GM21381 (cell line): ENCODE data around the gene REEP3.
"Not testable (repeated sequence)": the region's sequence is repeated elsewhere in the genome, so short reads cannot be mapped to it uniquely, and the experiment has no call there.

ENCODE experiments used
- ATAC-seq: cut with Tn5 transposase; IDR thresholded peaks from one replicate; pipeline ENCODE4 v1.9.1; 2021; ENCODE audit warnings: mild to moderate bottlenecking, moderate library complexity; ENCODE audit not compliant: unreplicated experiment

The REEP3 gene

DNA sequence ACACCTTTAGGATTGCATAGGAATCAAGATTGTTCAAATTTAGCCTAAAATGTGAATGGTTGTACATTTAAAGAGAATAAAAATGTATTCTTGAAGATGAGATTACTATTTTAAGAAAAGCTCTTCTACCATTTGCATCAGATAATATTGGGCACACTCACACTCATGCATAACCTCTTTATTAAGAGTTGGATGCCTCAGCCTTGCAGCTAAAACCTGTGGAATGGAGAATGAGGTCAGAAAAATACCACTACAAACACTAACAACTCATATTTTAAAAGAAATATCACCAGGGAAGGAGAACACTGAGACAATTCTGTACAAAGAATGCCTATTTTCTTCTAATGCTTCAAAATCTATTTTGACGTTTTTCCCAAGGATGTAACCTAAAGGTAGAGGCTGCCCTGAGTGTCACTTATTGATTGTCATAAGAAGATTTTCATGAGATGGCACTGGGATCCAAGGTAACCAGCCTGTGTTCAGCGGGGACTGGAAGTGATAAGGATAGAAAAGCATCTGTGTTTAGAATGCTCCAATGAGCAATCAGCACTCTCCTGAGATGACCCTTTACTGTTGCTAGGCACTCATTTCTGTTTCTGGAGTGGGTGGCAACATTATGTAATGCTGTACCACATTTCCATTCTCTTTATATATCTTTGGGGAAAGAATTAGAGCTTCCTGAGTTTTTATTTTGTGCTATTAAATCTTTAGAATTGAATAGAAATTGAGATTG is 26.6 kb downstream of the REEP3 start:
- no peak for ATAC-seq

DNA sequence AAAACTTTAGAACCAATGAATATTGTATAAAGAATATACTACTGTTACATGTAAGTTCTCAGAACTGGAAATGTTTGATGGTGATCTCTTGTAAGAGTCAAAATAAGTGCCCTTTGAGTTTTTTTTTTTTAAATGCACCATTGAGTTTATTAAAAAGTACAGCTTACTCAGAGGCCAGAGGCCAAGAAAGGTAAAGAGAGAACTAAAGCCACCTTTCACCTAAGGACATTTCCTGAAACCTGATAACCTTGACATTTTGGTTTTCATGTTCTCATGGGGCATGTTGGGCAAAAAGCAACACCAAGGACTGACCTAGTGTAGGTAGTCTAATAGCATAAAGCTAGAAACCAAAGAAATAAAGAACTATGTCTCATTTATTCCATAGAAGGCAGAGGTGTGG is 27.7 kb downstream of the REEP3 start:
- no peak for ATAC-seq

DNA sequence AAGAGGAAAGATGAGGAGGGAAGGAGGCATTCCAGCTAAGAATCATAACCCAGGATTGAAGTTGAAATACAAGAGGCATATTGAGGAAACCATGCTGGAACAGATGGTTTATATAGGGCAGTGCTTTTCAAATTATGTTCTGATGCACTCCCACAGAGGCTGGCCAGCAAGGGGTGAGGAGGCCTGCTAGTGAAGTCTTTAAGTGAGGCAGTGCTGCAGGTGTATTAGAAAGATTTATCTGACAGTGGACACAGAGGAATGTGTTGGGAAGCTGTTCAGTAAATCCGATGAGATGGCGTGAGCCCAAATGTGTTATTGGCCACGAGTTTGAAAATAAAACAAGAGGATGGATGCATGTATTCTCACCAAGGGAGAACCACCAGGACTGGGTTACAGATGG is 28.6 kb downstream of the REEP3 start:
- ATAC-seq, result no peak

GRCh38 chr10:63553031-63553430 is 31.8 kb downstream of the REEP3 start:
- no peak for ATAC-seq

- ATAC-seq, result no peak
These were observed 32.3 kb downstream of the REEP3 start for GRCh38 chr10:63553473-63553872.

DNA sequence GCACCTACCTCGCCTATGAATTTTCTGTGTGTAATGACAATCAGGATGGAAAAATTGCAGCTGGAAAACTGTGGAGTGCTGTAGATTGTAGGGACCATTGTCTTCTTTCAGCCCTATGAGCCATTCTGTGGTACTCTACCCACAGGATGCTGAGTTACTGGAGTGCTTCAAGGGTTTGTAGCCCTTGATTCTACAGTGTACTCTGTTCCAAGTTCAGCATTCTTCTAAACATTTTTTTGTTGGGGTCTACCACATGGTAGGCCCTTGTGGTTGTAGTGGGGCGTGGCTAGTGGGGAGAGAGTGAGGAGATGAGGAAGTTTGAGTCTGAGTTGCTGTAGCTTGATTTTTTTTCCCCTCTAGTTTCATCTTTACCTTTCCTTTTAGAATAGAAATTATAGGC is 33.5 kb downstream of the REEP3 start:
- peak; percentile 69 for ATAC-seq

GRCh38 chr10:63555330-63555729 is 34.1 kb downstream of the REEP3 start:
- ATAC-seq, result no peak

GRCh38 chr10:63558132-63558784 is 37.1 kb downstream of the REEP3 start:
- ATAC-seq, result no peak

DNA sequence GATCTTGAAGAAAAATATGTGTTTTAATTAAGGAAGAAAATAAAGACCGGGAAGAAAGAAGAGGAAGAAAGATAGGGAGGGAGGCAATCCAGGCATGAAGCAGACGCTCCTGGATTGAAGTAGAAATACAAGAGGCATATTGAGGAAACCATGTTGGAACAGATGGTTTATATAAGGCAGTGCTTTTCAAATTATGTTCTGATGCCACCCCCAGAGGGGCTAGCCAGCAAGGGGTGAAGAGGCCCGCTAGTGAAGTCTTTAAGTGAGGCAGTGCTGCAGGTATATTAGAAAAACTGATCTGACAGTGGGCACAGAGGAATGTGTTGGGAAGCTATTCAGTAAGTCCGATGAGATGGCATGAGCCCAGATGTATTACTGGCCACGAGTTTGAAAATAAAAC is 40.1 kb downstream of the REEP3 start:
- no peak for ATAC-seq

- ATAC-seq, result no peak
These were observed 41.2 kb downstream of the REEP3 start for GRCh38 chr10:63562391-63562790.

GRCh38 chr10:63562857-63563256 is 41.7 kb downstream of the REEP3 start:
- ATAC-seq, result no peak

DNA sequence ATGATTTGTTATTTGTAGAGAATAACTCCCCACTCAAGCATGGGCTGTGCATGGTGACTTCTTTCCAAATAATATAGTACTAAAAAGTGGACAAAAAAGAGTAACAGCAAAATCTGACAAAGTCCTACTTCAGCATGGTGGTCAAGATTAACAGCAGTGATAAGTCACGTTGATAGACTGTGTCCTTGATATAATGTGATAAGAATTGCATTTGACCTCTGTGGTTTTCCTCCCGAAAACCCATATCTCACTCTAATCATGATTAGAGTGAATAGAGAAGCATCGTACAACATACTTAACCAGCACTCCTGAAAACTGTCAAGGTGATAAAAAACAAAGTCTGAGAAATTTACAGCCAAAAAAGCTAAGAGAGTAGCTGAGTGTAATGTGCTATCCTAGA is 42.4 kb downstream of the REEP3 start:
- no peak for ATAC-seq

DNA sequence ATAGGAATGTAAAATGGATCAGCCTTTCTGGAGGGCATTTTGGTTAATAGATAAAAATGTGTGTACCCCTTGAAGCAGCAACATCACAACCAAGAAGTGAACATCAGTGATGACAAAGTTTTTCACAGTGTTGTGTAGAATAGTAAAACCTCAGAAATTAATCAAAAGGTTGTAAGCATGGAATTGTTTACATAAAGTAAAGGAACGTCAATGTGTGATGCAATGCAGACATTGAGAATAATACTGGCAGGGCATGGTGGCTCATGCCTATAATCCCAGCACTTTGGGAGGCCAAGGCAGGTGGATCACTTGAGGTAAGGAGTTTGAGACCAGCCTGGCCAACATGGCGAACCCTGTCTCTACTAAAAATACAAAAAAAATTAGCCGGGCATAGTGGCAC is 43.5 kb downstream of the REEP3 start:
- ATAC-seq, result not testable (repeated sequence)

DNA sequence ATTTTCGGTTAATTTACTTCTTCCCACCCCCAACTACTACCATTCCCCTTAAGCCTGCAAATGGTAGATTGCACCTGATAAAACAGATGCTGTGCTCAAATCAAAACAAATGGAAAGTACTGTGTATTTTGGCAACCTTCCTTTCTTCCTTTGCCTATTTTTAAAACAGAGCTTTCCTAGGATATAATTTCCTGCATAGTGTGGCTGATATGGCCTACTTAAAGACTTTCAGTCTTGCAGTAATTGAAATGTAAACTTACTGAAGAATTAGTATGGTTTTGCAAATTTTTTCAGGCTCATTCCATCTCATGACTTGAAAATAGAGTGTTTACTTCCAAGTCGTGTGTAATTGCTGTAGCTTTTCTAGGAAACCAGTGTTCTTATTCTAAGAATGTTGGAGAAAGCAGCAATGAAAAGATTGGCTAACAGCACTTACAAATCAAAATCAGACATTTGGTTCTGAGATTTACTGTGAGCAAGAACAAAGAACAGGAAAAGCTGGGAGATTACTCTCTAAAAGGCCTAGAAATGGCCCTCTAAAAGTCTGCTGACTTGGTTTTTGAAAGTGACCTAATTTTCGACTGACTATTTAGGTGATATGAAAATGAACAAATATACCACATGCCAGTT is 52.0 kb downstream of the REEP3 start:
- no peak for ATAC-seq

- no peak for ATAC-seq
These were observed 52.8 kb downstream of the REEP3 start for GRCh38 chr10:63574011-63574410.

- ATAC-seq, result no peak
These were observed 55.3 kb downstream of the REEP3 start for GRCh38 chr10:63576501-63576900.

- no peak for ATAC-seq
These were observed 57.3 kb downstream of the REEP3 start for GRCh38 chr10:63578501-63578900.

DNA sequence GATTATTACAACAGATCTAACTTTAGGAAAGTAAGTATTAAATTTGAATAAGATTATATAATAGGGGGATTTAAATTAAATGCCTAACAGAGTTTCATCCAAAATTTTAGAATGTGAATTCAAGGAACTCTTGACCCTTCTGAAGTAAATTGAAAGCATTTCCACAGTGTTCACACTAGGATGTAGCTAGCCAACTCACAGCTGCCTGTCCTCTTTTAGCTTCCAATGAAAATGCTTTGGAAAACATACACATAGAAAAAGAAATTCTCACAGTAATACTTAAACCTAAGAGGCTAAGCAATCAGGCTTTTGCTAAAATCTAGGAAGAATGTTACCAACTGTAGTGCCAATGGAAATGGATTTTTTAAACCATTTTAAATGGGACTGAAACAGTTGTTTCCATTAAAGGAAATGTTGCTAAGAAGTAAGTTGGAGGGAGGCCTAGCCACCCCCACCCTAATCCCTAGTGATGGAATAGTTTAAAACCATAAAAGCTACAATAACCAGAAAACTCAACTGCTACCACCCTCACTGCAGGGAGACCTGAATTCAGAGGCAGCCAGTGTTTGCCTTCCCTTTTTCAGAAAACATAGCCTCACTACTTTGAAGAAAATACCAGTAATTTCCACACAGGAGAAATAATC is 58.3 kb downstream of the REEP3 start:
- no peak for ATAC-seq

GRCh38 chr10:63582690-63583089 is 61.5 kb downstream of the REEP3 start:
- no peak for ATAC-seq

- ATAC-seq, result no peak
These were observed 62.2 kb downstream of the REEP3 start for GRCh38 chr10:63583397-63583796.

DNA sequence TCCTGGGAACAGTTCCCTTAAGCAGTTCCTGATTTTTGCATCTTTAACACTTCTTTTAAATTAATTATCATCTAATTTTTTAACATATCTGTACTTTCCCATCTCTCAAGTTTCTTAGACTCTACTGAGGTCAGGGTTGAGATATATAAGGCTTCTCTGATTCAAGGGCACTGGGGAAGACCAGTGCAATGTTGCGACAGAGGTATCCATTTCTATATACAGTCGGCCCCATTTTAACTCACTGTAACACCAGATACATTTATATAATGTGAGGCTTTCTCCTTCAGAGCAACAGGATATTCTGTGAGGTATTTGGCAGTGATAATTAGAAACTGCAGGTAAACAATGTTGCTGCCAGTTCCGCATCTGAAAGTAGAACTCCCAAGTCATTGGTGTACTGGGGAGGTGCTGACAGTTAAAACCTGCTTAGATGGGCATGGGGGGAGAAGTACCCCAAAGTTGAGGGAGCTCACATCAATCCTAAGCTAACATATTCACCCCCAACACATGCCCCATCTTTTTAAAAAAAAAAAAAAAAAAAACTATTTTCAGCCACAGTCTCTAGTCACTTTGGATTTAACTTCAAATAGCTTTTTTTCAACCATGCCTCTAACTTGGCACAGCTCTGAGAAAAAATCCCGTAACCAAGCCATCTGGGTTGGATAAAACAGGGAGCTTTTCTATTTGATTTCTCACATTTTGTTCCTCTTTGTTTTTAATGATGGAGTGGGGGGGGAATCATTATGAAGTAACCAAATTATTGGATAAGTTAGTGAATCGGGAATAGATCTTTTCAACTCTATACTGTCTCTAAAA is 62.9 kb downstream of the REEP3 start:
- ATAC-seq, result no peak
